A549 (cell line): ENCODE results near the gene WFIKKN1. TPM values are rescaled to one million over a fixed set of nuclear protein-coding genes. Genes with fewer than 3 reads are reported as not detected.
A peak's percentile ranks its signal among the peaks of the same experiment; 100 is the strongest.

Experiments used
- ATAC-seq, 2 experiments: fragments of 200-7000 bp in 1 of 2; fragments of >200 bp in 1 of 2; cut with Nextera tagmentation in 1 of 2; cut with Tn5 transposase in 1 of 2; 3 replicates each; pipeline versions ENCODE4 v1.8.0 to v1.9.1; 2018 to 2020; ENCODE audit warnings: mild to moderate bottlenecking in 1 of 2, moderate library complexity in 1 of 2
- CTCF ChIA-PET: fragments of 300-600 bp; sonication (Branson Sonifier 250); formaldehyde crosslinking; extraction: SDS; loops from one replicate; lab custom pipeline; 2021; ENCODE audit warnings: antibody characterized with exemption, inconsistent platforms; lab: Yijun Ruan, JAX
- POLR2A ChIA-PET: fragments of 350-600 bp; formaldehyde crosslinking; extraction: SDS; loops from one replicate; lab custom pipeline; 2021; ENCODE audit warnings: antibody characterized with exemption, inconsistent platforms; lab: Yijun Ruan, JAX
- DNase-seq, 2 experiments: peaks; one replicate each; pipeline versions ENCODE4 v3.0.0 to v3.0.0-alpha.2; 2011 to 2016; ENCODE audit warnings: low read depth in 1 of 2, low spot score in 1 of 2
- FAIRE-seq: peaks from 2 replicates; lab custom pipeline; 2011; peaks lifted over from hg19 to GRCh38; lab: Jason Lieb, UNC
- H3K27ac ChIP-seq, 2 experiments: fragments of >200 bp; sonication (Bioruptor Twin); formaldehyde crosslinking; 3 replicates each; pipeline ENCODE4 v1.5.1; 2016 to 2017
- H3K4me1 ChIP-seq: fragments of >200 bp; sonication (Bioruptor Twin); formaldehyde crosslinking; 3 replicates; pipeline ENCODE4 v1.6.1; 2016
- H3K4me2 ChIP-seq: fragments of >200 bp; sonication (Bioruptor Twin); formaldehyde crosslinking; 3 replicates; pipeline ENCODE4 v1.6.1; 2016
- H3K4me3 ChIP-seq: fragments of >200 bp; sonication (Bioruptor Twin); formaldehyde crosslinking; 3 replicates; pipeline ENCODE4 v1.5.1; 2016
- H3K9me3 ChIP-seq: fragments of >200 bp; sonication (Bioruptor Twin); formaldehyde crosslinking; 3 replicates; pipeline ENCODE4 v1.6.1; 2016
- CBX2 ChIP-seq: fragments of 200-600 bp; sonication (generic); IDR thresholded peaks from 2 replicates; pipeline ENCODE4 v1.6.1; 2016; ENCODE audit warnings: low read depth, mild to moderate bottlenecking, borderline replicate concordance
- CHD2 ChIP-seq: fragments of 150-350 bp; IDR thresholded peaks from 2 replicates; pipeline ENCODE4 v1.6.1; 2014; ENCODE audit warnings: low read length; ENCODE audit not compliant: partially characterized antibody
- CHD4 ChIP-seq: fragments of 200-600 bp; sonication (generic); IDR thresholded peaks from 2 replicates; pipeline ENCODE4 v1.6.1; 2016; ENCODE audit warnings: antibody characterized with exemption, mild to moderate bottlenecking, borderline replicate concordance
- FOXS1 ChIP-seq: fragments of 250-450 bp; sonication (Bioruptor Pico); IDR thresholded peaks from 2 replicates; pipeline ENCODE4 v1.5.0; 2020; ENCODE audit warnings: mild to moderate bottlenecking, moderate library complexity
- MAX ChIP-seq: IDR thresholded peaks from 2 replicates; pipeline ENCODE4 v1.6.1; 2012
- PHF8 ChIP-seq: fragments of 200-600 bp; sonication (generic); IDR thresholded peaks from 2 replicates; pipeline ENCODE4 v1.6.1; 2016; ENCODE audit warnings: low read depth, mild to moderate bottlenecking, antibody characterized with exemption, moderate library complexity, borderline replicate concordance
- REST ChIP-seq: fragments of 200-600 bp; sonication (generic); IDR thresholded peaks from 2 replicates; pipeline ENCODE4 v1.6.1; 2016; ENCODE audit warnings: antibody characterized with exemption, mild to moderate bottlenecking, moderate library complexity
- RNF2 ChIP-seq: fragments of 200-600 bp; sonication (generic); IDR thresholded peaks from 2 replicates; pipeline ENCODE4 v1.6.1; 2016; ENCODE audit warnings: low read depth, mild to moderate bottlenecking, antibody characterized with exemption, moderate library complexity, borderline replicate concordance
- SMC3 ChIP-seq: fragments of >200 bp; sonication (Bioruptor Twin); formaldehyde crosslinking; IDR thresholded peaks from 3 replicates; pipeline ENCODE4 v1.6.1; 2018; ENCODE audit warnings: inconsistent platforms
- TP53 ChIP-seq: fragments of 250-450 bp; sonication (Bioruptor Pico); IDR thresholded peaks from 2 replicates; pipeline ENCODE4 v1.5.0; 2021; ENCODE audit warnings: mild to moderate bottlenecking, moderate library complexity
- ZFP36 ChIP-seq: fragments of 450-650 bp; IDR thresholded peaks from 2 replicates; pipeline ENCODE4 v1.6.1; 2014; ENCODE audit warnings: borderline replicate concordance; ENCODE audit not compliant: partially characterized antibody
- WGBS: methylation state at CpG from one replicate; pipeline ENCODE4 v1.1.6; 2017; ENCODE audit errors: missing lambda C conversion rate; 5-methylcytosine and 5-hydroxymethylcytosine counted together
- polyA plus RNA-seq, 4 experiments: library from polyadenylated mRNA; depleted of rRNA in 3 of 4; stranded (reverse); fragments of >200 nt; fragmentation: RNase III in 1 of 4; extraction: RNeasy Plus Mini Kit Qiagen cat#74134 plus additional on column Dnase treatment in 1 of 4; gene quantifications; 2 replicates in 3 of 4; 3 replicates in 1 of 4; pipeline ENCODE4 v1.2.3, GENCODE V29; 2011 to 2017
- TF ChIP-seq, protein P1 (sequence below): fragments of 250-450 bp; sonication (Bioruptor Pico); IDR thresholded peaks from 2 replicates; pipeline ENCODE4 v1.5.0; 2020; ENCODE audit warnings: low read depth, mild to moderate bottlenecking, moderate library complexity
- TF ChIP-seq, protein P2 (sequence below): fragments of >200 bp; sonication (Bioruptor Twin); formaldehyde crosslinking; IDR thresholded peaks from 2 replicates; pipeline ENCODE4 v1.6.1; 2016

The WFIKKN1 gene
- polyA plus RNA-seq, 2 of the 4 experiments (the other 2 are of a cell fraction) = 0.05 to 0.23 TPM

DNA sequence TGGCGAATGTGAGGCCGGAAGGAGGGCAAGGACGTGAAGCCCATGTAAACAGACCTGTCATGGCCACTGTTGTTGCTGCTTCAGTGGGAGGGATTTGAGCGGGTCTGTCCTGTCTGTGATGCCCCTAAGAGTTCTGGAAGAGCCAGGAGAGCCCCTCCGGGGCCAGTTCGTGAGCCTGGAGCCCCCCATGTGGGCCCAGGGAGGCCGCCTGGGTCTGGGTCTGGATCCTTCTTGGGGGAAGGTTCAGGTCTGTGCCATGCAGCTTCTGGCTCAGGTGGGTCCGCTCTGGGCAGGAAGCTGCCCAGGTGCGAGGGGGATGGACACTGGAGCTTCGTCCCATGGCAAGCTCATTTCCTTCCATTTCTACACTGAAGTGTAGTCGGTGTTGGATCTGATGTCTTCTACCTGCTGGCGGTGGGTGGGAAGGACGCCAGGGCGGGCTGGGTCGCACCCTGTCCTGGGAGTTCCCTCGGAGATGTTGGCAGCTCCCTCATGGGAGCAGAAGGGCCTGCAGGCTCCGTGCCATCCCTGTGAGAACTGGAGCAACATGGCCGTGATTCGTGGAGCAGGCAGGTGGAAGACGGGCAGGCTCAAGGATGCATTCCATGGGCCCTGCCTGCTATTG is 11.2 kb upstream of the WFIKKN1 start:
- Histone ChIP-seq H3K4me2 (no peak overlapping the region), H3K4me1 (peaks cover 18% of the 10 kb centered on the region)
- 90% methylated on average over 16 of the region's 20 CpGs for WGBS
- FAIRE-seq = no peak
- TF ChIP-seq REST (no peak), TP53 (no peak), ZFP36 (no peak)
- TF ChIP-seq, all 56 proteins: peak for 0
- ATAC-seq (no peak), DNase-seq (no peak)
- no peak overlapping the region for H3K27ac ChIP-seq
- no peaks in the 10 kb centered on the region for H3K9me3 ChIP-seq
- ChIA-PET POLR2A (no interaction called here), CTCF (interaction anchor here (1.3 kb wide), 1 partner anchor 41 kb away, joined by 4 read pairs; no protein-coding TSS in a partner anchor)
- no peak overlapping the region for H3K4me3 ChIP-seq

- Histone ChIP-seq H3K4me2 (no peak overlapping the region; the same call in 2 of the 3 replicates), H3K4me3 (no peak overlapping the region), H3K9me3 (no peaks in the 10 kb centered on the region), H3K27ac (no peak overlapping the region), H3K4me1 (peaks cover 23% of the 10 kb centered on the region)
- ATAC-seq (no peak), DNase-seq (no peak), FAIRE-seq (no peak)
- 86% methylated on average over 23 of the region's 41 CpGs for WGBS
- ChIA-PET POLR2A (interaction anchor here (1.7 kb wide), 2 partner anchors 15 to 31 kb away, joined by 4 to 6 read pairs; partner anchors contain the start of gene METTL26), CTCF (interaction anchor here (0.6 to 1.4 kb wide), 5 partner anchors 11 to 133 kb away, joined by 3 to 7 read pairs (median 3); partner anchors contain the start of gene RAB40C)
- TF ChIP-seq PHF8 (no peak), CHD2 (no peak)
- TF ChIP-seq, protein P1, sequence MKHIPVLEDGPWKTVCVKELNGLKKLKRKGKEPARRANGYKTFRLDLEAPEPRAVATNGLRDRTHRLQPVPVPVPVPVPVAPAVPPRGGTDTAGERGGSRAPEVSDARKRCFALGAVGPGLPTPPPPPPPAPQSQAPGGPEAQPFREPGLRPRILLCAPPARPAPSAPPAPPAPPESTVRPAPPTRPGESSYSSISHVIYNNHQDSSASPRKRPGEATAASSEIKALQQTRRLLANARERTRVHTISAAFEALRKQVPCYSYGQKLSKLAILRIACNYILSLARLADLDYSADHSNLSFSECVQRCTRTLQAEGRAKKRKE (CRISPR knock-in tag) = no peak
Measured at GRCh38 chr16:620700-621525, 9.9 kb upstream of the WFIKKN1 start.

DNA sequence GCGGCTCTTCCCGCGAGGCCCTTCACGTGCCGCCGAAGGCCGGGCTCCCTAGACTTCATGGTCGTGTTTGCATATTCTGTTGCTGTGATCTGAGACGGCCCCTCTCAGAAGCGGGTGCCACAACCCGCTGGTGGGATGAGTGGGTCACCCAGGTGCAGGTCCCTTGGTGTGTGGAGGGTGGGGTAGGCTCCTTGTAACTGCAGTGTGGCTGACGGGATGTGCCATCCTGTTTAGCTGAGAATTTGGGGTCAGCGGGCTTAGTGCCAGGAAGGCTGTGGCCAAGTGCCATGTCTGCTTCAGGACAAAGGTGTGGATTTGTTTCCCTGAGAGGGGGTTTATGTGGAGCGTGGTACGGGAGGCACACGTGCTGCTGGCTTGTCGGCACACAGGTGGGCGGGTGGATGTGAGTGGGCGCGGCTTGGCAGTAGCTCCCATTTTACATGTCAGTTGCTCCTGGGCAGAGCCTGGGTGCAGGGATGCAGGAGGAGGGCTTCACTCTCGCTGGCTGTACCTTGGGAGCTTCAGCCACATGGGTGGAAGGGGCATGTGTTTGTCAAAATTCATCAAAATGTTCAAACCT is 9.2 kb upstream of the WFIKKN1 start:
- ATAC-seq (peak in 1 of 2 experiments; percentile 6; a peak in 2 of 6 replicates), FAIRE-seq (no peak), DNase-seq (no peak)
- peak overlapping the region in 1 of 2 experiments; percentile 71; a peak in 3 of 6 replicates for H3K27ac ChIP-seq
- H3K9me3 ChIP-seq = no peaks in the 10 kb centered on the region
- peaks cover 30% of the 10 kb centered on the region for H3K4me1 ChIP-seq
- H3K4me2 ChIP-seq = peak overlapping the region; percentile 69
- H3K4me3 ChIP-seq = no peak overlapping the region
- POLR2A ChIA-PET = interaction anchor here (1.7 kb wide), 2 partner anchors 15 to 31 kb away, joined by 4 to 6 read pairs; partner anchors contain the start of gene METTL26
- TF ChIP-seq FOXS1 (CRISPR knock-in tag) (no peak), MAX (no peak), CBX2 (no peak), SMC3 (no peak), RNF2 (no peak), CHD4 (no peak)
- TF ChIP-seq, protein P2, sequence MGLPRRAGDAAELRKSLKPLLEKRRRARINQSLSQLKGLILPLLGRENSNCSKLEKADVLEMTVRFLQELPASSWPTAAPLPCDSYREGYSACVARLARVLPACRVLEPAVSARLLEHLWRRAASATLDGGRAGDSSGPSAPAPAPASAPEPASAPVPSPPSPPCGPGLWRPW = no peak
- CTCF ChIA-PET = interaction anchor here (0.8 to 1.4 kb wide), 11 partner anchors 11 to 74 kb away, joined by 3 to 7 read pairs (median 4); partner anchors contain the start of genes RAB40C and WDR90
- WGBS = 86% methylated on average over 19 of the region's 21 CpGs
